ENCODE results near the gene CBFB. TPM values are rescaled to one million over a fixed set of nuclear protein-coding genes. Genes with fewer than 3 reads are reported as not detected.

Gene CBFB
- total RNA-seq, 1 experiment from 2014 or later, result 76.3 TPM

GRCh38 chr16:67043420-67043819 is 14.5 kb downstream of the CBFB start:
- Histone ChIP-seq H3T11ph (ENCODE audit: low read length) (no peak overlapping the region), H4K91ac (ENCODE audit: insufficient read length, low read depth, low read length) (no peak overlapping the region), H3K4me2 (ENCODE audit: insufficient read depth, insufficient read length, low read length) (no peak overlapping the region), H3K18ac (ENCODE audit: insufficient read length, low read depth, low read length) (no peak overlapping the region), H3K4me1 (ENCODE audit: insufficient read depth, low read length) (no peaks in the 10 kb centered on the region), H2BK120ac (ENCODE audit: low read depth, low read length, poor library complexity, severe bottlenecking) (no peak overlapping the region), H3K4ac (ENCODE audit: low read depth, low read length) (no peak overlapping the region), H3K27me3 (ENCODE audit: insufficient read depth, low read length) (no peaks in the 10 kb centered on the region), H2BK20ac (ENCODE audit: low read depth, low read length, poor library complexity, severe bottlenecking) (no peak overlapping the region), H3K9ac (ENCODE audit: extremely low read depth, insufficient read length, low read length) (no peak overlapping the region), H2AFZ (ENCODE audit: low read length) (no peak overlapping the region), H3K23ac (ENCODE audit: insufficient read length, low read depth, low read length) (no peak overlapping the region), H3K27ac (ENCODE audit: insufficient read length, low read depth, low read length) (no peak overlapping the region), H3K56ac (ENCODE audit: insufficient read length, low read depth, low read length) (no peak overlapping the region), H3K79me2 (ENCODE audit: insufficient read depth, low read length) (no peaks in the 10 kb centered on the region; the same call in 1 of the 2 replicates), H4K5ac (ENCODE audit: insufficient read length, low read depth, low read length) (no peak overlapping the region), H3K79me1 (ENCODE audit: insufficient read depth, low read depth, low read length, poor library complexity, severe bottlenecking) (no peaks in the 10 kb centered on the region), H3K23me2 (ENCODE audit: insufficient read length, low read depth, low read length, poor library complexity, severe bottlenecking) (no peaks in the 10 kb centered on the region), H4K8ac (replicated peaks; ENCODE audit: insufficient read length, low read depth, low read length) (no peak overlapping the region), H2BK15ac (ENCODE audit: low read depth, low read length) (no peak overlapping the region), H3K14ac (ENCODE audit: insufficient read depth, low read length) (no peak overlapping the region), H4K20me1 (ENCODE audit: control insufficient read depth, insufficient read depth, insufficient read length) (no peaks in the 10 kb centered on the region), H2BK5ac (ENCODE audit: insufficient read length, low read length) (no peak overlapping the region), H2AK5ac (ENCODE audit: insufficient read length, low read length) (no peak overlapping the region), H2BK12ac (ENCODE audit: insufficient read length, low read depth, low read length) (no peak overlapping the region), H3K9me3 (ENCODE audit: control insufficient read depth, low read depth, low read length) (no peaks in the 10 kb centered on the region)
- Mint-ChIP-seq H3K9me3 (no peaks in the 10 kb centered on the region), H3K27ac (no peak overlapping the region), H3K4me1 (peaks cover 16 to 22% of the 10 kb centered on the region in 2 experiments), H3K36me3 (ENCODE audit: insufficient read depth in 1 of 3, low read depth in 3 of 3) (peaks cover 0 to 39% (median 4%) of the 10 kb centered on the region in 3 experiments; a peak in 4 of 7 replicates), H3K27me3 (ENCODE audit: low read depth) (no peaks in the 10 kb centered on the region), H3K4me3 (no peak overlapping the region)
- TF ChIP-seq, protein P1, sequence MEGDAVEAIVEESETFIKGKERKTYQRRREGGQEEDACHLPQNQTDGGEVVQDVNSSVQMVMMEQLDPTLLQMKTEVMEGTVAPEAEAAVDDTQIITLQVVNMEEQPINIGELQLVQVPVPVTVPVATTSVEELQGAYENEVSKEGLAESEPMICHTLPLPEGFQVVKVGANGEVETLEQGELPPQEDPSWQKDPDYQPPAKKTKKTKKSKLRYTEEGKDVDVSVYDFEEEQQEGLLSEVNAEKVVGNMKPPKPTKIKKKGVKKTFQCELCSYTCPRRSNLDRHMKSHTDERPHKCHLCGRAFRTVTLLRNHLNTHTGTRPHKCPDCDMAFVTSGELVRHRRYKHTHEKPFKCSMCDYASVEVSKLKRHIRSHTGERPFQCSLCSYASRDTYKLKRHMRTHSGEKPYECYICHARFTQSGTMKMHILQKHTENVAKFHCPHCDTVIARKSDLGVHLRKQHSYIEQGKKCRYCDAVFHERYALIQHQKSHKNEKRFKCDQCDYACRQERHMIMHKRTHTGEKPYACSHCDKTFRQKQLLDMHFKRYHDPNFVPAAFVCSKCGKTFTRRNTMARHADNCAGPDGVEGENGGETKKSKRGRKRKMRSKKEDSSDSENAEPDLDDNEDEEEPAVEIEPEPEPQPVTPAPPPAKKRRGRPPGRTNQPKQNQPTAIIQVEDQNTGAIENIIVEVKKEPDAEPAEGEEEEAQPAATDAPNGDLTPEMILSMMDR (conservative IDR thresholded peaks at IDR 0.05), result no peak
- DNase-seq, result no peak
- no CpG with 5 or more reads among the region's 1 CpG for WGBS (ENCODE audit: extremely low coverage, insufficient read length, low lambda C conversion rate)
